HUDEP-2 (cell line): Measurements from ENCODE around the gene TCL1B.
A peak's percentile ranks its signal among the peaks of the same experiment; 100 is the strongest.

ENCODE experiments used
- DNase-seq, 76 experiments: peaks; one replicate each; lab custom pipeline; 2025; ENCODE audit not compliant: unreplicated experiment in 76 of 76; lab: John Stamatoyannopoulos, UW

The TCL1B gene

DNA sequence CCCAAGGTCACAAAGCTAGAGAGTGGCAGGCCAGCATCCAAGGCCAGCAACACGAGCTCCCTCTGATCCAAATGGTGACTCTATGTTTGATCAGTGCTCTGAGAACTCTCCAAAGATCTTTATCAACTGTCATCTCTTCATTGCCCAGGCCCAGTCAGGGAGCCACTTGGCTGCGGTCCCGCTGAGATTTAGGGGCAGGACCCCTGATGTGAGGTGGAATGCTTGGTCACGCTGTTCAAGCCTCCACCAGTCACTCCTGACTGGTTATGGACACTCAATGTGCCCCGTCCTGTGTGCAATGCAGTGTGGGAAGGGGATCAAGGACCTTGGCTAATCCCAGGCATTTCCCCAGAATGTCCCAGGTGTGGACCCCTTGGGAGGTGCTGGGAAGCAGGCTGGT, 19.8 kb upstream of the TCL1B start:
- no peak for DNase-seq

DNA sequence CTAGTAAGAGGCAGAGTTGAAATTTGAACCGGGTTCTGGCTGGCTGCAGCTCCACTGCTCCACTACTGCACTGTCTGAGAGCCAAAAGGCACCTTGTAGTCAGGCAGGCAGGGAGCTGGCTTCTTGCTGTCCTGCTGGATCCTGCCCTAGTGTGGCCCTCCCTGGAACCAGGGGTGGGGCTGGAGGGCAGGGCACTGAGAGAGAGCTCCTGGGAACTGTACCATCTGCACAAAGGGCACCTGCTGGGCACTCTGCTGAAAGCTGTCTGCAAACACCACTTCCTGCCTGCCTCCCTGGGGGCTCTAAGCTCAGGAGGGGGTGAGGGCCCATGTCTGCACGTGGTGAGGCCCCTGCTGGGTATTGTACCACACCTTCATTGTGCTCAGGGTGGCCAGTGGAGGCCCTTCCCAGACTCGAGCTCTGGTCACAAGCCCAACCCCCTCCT, 19.0 kb upstream of the TCL1B start:
- DNase-seq, result no peak

DNA sequence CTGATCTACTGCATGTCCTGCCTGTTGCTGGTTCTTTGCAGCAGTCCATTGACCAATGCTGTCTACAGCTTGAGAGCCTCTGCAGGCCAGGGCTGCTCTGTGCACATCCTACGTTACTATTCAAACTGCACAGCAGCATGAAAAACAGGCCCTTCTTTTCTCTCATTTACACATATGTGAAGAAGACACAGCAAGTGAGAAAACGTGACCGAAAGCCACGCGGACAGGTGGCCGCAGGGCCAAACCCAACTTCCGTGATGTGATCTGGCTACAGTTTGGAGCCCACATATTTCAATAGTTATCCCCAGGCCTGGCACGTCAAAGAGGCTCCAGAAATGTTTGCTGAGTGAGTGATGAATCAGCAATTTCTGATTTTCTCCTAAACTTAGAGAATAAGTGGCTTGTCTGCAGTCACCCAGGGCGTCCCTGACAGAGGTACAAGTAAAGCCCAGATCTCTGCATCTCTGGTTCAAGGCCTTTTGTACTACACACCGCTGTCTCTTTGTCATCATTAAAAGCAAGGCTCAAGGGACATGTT, 17.9 kb upstream of the TCL1B start:
- DNase-seq, result no peak

DNA sequence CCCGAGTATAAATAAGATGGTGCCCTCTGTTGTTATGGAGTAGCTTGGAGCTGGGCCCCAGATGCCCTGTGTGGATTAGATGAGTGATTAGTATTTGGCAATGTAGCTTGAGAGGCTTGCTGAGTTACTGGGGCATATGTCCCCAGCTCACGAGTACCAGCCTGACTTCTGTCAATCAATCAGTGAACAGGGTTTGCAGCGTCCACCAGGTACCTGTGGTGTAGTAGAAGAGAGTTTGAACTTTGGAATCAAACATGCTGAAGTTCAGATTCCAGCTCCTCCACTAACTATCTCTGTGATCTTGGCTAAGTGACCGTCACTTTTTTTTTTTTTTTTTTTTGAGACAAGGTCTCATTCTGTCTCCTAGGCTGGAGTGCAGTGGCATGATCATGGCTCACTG, 11.6 kb upstream of the TCL1B start:
- DNase-seq, result no peak

DNA sequence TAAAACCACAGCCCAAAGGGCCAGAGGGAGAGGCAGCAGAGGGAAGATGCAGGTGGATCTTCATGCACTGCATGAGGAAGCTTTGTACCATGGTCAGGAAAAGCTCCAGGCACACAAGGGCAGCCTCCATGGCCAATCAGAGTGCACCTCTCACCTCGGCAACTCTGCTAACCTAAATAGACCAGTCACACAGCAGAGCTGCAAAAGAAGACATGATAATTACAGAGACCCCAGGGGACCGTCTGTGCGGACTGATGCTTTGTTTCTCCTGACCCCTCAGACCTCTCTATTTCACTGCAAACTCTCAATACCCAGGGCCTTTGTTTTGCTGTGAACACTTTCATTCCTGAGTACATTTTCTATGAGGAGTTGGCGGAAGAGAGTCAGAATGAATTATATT, 10.7 kb upstream of the TCL1B start:
- no peak for DNase-seq

DNA sequence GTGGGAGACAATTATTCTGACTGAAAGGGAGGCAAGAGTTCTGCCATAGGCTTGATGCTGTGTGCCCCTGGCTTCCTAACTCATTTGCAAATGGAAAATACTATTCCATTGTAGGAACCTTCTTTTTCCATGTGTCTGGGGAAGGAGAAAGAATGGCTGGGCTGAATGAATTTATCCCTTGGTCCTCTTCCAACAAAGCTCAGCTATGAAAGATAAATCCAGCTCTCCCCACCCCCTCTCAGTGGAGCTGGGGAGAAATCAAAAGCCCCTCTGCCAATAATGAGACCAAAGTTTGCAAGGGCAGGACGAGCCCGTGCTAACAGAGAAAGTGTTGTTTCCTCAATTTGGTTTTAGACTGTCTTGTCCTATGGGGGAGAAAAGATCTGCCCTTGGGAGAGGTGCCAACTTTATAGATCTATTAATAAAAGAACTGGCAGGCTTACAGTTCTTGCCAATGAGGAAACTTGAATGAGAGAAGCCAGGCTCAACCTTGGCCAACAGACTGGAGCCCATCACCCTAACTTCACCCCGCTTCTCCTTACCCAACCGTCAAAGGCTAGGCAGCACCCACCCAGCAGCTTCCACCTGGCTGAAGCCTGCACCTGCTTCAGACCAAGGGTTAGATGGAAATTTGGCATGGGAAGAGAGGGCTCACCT, 8.9 kb upstream of the TCL1B start:
- no peak for DNase-seq

DNA sequence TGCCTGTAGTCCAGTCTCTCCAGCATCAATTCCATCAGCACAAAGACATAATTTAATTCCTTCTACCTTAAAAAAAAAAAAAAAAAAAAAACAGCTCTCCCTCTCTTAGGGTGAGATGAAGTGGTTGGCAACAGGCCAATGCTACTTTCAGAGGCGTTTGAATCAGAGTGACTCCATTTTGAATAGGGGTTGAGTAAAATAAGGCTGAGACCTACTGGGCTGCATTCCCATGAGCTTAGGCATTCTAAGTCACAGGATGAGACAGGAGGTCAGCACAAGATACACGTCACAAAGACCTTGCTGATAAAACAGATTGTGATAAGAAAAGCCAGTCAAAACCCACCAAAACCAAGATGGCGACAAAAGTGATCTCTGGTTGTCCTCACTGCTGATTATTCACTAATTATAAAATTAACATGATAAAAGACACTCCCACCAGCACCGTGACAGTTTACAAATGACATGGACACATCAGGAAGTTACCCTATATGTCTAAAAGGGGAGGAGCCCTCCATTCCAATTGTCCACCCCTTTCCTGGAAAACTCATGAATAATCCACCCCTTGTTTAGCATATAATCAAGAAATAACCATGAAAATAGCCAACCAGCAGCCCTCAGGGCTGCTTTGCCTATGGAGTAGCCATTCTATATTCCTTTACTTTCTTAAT, 6.9 kb upstream of the TCL1B start:
- no peak for DNase-seq

DNA sequence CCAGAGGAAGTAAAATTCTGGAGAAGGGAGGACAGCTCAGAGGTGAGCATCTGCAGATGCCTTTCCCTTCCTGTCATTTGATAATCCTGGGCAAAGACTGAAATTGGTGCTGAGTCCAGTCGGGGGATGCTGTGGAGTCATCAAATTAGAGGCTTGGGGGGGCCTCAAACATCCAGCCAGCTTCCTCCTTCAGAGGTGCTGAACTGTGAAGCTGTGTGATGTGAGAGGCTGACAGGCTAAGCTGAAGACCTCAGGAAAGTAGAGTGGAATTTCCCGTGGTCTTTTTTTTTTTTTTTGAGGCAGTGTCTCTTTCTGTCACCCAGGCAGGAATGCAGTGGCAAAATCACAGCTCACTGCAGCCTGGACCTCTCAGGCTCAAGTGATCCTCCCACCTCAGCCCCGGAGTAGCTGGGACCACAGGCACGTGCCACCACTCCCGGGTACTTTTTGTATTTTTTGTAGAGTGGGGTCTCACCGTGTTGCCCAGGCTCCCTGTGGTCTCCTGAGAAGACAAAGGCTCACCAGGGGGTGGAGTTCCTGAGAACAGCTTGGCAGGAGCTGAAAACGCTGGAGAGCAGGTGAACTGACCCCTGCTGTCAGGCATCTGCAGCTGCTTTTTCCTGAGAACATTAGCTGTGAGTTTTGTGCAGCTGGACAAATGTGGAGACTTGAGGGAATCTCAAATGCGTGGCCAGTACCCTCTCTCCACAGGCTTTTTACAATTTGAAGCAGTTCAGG, 6.1 kb upstream of the TCL1B start:
- DNase-seq, result no peak

DNA sequence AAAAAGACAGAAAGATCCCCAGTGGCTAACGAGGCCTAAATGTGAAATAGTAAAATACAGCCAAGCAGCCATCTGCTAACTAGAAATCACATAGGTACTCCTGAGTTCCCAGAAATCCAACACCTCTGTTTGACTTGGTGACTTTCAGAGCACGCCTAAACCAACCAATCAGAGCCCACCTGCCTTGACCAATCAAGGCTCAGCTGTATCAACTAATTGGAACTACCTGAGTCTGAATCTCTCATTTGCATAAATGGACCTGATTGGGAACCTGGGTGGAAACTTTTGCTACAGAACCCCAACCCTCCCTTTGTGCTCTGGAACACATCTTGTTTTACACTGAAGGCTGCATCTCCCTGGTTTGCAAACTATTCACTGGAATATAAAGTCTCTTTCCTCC, 5.1 kb upstream of the TCL1B start:
- DNase-seq, result no peak

DNA sequence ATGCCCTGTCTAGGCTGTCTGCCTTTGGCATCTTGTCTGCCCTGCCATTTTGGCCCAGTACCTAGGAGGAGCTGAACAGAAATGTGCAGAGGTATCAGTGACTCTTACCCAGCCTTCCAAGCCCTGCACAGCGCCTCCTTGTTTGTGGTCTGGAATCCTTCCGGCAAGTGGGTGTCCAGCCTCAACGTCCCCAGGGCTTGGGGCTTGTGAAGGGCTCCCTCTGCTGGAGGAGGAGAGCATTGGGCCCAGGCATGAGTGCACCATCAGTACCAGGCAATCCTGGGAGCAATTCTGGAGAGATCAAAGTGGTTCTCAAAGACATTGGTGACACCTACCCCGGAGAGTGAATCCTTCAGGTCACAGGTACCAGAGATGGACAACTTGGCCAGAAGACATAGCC, 2.4 kb upstream of the TCL1B start:
- DNase-seq, result peak in 37 of 76 experiments; percentile 2 to 48 (median 13)

DNA sequence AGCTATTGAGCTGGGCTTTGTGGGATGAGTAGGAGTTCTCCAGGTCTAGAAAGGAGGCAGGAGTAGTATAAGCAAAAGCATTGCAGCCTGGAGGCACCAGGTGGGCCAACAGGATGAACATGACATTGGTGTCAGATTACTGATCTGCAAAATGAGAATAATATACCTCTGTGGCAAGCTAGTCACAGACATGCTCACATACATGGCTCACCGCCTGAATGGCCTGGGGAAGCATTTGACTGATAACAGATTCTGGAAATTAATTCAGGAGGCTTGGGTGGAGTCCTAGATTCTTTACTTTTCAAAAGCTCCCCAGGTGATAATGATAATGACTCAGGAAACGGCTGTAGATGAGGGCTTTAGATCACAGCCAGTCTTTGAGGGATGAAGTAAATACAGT, 709 bp downstream of the TCL1B start:
- no peak for DNase-seq

DNA sequence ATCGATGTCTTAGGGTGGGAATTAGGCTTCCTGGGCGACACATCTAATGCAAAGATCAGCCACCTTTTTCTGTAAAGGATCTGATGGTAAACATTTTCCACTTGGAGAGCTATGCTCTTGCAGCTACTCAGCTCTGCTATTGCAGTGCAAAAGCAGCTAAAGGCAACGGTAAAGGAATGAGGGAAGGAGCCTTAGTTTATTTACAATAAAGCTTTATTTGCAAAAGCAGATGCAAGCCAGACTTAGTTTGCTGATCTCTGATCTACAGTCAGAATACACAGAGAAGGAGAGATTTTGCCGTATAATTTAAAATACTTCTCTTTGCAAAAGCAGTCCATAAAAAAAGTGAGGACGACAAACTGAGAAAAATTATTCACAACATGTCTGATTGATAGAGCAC, 3.2 kb downstream of the TCL1B start:
- no peak for DNase-seq

DNA sequence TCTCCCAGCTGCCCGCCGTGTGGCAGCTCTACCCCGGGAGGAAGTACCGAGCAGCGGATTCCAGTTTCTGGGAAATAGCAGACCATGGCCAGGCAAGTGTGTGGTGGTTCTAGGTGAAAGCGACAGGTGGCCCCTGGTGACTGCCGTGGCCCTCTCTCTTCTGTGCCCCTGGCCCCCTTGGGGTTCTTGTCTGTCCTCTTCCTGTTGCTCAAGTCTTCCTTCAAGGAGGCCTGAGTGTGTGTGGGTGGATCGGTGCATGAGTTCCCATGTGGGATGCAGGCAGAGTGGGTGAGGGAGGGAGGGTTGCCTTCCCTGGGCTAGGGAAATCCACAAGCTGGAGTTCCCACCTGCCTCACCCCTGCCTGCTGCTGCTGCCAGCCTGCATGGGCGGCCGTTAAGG, 4.6 kb downstream of the TCL1B start:
- DNase-seq, result no peak

DNA sequence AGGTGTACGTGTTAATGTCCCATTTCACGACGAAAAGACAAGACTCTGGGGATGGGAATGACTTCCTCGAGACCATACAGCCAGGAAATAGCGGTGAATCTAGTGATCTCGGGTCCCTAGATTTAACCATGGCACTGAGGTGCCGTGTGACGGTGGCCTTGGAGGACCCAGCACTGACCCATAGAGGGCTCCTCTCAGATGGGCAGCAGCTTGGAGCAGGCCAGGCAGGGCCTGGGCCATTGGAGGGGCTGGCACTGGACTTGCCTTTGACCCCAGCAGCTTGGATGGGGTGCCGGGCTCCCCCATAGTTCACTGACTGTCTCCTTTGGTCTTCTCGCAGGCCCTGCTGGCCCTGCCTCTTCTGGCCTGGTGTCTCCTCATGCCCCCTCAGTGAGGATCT, 5.4 kb downstream of the TCL1B start:
- no peak for DNase-seq

DNA sequence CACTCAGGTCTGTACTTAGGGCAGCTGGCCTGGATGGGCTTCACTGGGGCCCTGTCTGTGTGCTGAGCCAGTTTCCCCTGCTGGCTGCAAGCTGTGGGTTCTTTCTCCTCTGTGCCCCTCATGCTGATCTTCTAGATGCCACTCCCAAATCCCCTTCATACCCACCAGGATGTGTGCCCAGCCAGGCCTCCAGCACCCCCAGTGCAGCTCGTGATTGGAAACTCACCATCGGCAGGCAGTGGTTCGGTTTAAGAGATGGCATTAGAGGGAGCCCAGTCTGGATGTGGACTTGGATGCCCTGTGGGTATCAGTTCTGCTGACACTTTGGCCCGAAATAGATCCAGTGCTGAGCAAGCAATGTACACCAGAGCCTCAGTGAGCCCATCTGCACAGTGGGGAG, 5.9 kb downstream of the TCL1B start:
- DNase-seq, result no peak

DNA sequence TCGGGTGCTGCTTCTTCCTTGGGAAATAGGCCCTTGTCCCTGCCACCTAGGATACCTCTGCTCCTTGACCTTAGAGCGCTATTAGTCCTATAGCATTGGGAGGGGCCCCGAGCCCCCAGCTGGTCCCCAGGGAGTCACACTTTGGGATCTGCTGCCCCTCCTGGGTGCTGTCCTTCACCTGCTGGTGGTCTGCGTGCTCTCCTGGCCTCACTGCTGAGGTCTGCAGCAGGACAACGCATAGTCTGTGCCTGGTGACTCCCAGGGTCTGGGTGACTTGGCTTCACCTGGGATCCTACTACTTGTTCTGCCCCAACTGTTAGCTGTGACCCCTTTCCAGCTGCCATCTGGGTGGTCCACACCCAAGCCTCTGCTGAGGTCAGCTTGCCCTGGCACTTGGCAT, 8.8 kb downstream of the TCL1B start:
- DNase-seq, result no peak

DNA sequence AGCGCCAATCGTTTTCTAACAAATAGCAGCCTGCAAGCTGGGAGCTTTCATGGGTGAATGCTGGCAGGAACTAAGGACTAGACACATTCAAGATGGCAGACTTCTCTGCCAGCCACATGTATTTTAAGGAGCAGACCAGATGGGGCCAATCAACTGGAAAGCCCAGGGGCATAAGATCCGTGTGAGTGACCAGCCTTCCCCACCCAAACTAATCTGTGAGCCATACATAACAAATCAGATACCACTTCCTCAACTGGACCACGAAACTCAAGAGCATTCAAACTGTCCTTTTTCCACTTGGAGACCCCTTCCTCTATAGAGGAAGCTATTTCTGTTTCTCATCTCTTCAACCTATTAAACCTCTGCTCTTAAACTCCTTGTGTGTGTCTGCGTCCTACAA, 9.7 kb downstream of the TCL1B start:
- DNase-seq, result no peak

DNA sequence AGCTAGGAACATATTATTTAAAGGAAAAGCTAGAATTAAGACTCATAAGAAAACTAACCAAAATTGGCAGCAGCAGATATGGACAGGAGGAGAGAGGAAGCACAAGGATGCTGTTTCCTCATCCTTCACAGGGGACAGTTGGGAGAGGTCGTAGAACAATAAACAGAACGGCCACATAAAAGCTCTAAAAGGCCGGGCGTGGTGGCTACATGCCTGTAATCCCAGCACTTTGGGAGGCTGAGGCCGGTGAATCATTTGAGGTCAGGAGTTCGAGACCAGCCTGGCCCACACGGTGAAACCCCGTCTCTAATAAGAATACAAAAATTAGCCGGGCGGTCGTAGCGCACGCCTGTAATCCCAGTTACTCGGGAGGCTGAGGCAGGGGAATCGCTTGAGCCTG, 10.5 kb downstream of the TCL1B start:
- no peak for DNase-seq

DNA sequence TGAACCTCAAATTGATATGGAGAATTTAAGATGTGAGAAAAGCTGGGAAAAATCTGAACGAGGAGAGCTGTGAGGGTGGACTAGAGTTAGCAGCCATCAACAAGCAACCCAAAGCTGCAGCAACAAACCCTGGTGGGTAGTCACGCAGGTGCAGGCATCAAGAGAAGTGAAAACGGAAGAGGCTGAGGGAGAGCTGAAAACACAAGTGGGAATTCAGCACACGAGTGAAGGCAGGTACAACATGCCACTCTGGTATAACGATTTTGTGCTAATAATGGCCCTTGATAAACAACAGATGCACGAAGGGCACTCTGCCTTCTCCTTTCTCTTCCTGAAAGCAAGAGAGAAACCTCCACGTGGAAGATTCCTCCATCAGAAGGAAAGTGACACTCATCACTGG, 11.5 kb downstream of the TCL1B start:
- no peak for DNase-seq

DNA sequence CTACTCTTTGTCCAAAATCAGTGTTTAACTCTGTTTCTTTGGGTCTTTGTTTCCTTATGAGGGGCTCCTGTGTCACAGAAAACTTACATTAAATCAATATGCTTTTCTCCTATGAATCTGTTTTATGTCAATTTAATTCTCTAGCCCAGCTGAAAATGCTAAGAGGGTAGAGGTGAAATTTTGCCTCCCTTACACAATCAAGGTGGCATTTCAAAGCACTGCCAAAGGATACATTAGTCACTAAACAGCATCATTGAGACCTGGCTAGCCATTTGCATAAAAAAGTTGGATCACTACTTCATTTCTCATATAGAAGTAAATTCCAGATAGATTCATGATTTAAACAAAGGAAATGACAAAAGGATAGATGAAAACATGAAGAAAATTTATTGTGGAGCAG, 12.1 kb downstream of the TCL1B start:
- no peak for DNase-seq

DNA sequence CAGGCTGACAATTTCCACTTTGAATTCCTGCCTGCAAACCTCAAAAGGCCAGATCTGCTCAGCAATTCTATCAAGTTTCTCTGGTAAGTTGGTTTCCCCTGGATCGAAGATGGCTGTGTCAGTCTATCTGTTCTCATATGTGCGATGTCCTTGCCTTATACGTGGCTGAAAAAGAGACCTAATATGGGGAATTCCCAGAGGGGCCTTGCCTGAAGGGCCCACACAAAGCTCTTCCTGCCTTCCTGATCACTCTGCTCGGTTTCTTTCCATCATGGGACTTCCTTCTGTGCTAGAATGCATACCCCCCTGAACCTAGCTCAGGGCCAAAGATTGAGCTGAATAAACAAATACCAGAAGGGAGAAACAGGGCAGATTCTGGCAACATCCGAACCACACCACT, 13.2 kb downstream of the TCL1B start:
- DNase-seq, result peak in 1 of 76 experiments; percentile 3
